ENCODE results near the gene NCEH1. TPM values are rescaled to one million over a fixed set of nuclear protein-coding genes. Genes with fewer than 3 reads are reported as not detected.
A peak's percentile ranks its signal among the peaks of the same experiment; 100 is the strongest.
"Not testable (repeated sequence)": the region's sequence is repeated elsewhere in the genome, so short reads cannot be mapped to it uniquely, and the experiment has no call there.

The NCEH1 gene
- total RNA-seq, 1 experiment from 2014 or later, result 45.2 TPM

DNA sequence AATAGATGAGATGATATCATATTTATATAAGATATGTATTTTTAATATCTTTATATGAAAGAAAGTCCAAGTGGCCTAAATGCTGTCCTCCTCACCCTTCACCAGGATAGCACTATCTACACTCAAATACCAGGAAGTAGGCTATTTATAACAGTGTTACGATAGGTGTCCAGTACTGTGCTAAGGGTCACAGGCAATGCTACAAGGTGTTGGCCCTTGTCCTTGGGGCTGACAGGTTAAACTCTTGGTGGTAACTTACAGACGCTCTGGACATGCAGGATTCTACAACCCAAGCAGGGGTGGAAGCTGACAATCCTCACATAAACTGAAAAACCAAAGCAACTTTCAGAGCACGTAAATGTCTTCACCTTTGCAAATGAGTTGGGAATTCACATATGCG lies 22.3 kb downstream of the NCEH1 start:
- in situ Hi-C loops (cut with HindIII; ENCODE audit: low pct_unique_long_range_greater_than_20kb, low sequenced_read_pairs), result no loop called here
- no peak for DNase-seq (ENCODE audit: low read depth)

DNA sequence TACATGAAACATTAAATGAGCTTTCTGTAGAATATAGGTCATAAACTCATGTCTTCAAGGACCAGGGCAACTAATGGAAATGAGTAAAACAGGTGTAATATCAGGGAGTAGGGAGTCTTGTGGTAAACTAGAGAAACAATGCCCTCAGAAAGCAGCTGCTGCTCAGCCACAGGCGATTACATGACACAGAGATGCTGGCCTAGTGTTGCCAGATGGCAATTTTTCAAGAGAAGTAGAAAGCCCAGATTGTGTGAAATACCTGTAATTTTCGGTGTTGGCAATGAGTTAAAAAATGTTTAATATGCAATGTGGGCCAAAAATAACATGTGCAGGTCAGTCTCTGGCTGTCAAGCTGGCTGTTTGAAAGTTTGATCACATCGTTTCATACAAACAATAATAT lies 23.4 kb downstream of the NCEH1 start:
- in situ Hi-C loops (cut with HindIII; ENCODE audit: low pct_unique_long_range_greater_than_20kb, low sequenced_read_pairs), result no loop called here
- DNase-seq (ENCODE audit: low read depth), result no peak

DNA sequence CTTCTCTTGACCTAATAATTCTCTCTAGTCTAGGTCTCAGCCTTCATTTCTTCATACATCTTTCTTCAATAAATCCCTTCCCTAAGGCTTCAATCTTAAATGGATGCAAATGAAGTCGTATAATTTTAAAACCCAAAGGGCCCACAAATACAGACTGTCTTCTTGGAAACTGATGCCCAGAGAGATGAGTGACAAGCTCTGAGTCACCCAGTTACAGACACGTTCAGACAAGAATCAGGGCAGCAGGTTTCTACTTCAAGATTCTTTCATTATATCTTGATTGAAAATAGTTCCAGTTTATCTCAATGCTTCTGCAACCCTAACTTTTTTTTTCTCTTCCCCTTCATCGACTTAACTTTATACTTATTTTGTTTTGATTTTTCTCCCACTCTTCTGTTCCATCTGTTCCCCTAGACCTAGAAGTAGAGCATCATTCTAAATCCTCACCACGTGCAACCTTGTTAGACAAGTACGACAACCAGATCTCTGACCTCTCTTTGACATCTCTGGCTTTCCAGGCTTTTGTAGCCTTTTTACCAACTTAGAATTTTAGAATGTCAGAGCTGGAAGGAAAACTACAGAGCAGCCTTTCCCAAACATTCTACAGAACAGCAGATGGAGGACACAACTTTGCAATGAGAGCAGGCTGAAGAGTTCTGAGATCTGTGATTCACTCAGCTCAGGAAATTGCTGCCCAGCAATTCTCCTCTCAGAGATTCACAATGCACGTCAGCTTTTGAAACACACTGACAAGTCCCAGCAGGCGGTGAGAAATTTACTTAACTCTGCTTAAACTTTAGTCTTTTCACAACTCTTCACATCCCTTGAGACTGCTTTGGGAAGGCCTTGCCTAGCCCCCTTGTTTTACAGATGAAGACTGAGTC lies 25.3 kb downstream of the NCEH1 start:
- in situ Hi-C loops (cut with HindIII; ENCODE audit: low pct_unique_long_range_greater_than_20kb, low sequenced_read_pairs), result no loop called here
- DNase-seq (ENCODE audit: low read depth), result no peak

DNA sequence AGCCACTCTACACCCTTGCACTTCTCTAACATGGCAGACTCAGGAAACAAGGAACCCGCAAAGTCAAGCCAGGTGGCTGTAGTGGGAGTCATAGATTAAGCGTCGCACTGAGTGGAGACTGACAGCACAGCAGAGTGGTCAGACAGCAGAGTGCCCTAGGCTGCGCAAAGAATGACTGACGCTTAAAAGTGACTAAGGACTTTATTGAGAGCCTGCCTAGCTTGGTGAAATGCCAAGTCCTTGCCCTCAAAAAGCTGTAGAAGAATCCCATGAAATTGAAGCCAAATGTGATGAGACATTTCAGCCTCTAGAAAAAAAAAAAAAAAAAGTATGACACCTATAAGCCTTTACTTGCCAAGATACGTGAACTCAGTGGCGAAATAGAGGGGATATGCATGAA lies 30.2 kb downstream of the NCEH1 start:
- peak; percentile 80 for DNase-seq (ENCODE audit: low read depth)
- in situ Hi-C loops (cut with HindIII; ENCODE audit: low pct_unique_long_range_greater_than_20kb, low sequenced_read_pairs), result no loop called here

DNA sequence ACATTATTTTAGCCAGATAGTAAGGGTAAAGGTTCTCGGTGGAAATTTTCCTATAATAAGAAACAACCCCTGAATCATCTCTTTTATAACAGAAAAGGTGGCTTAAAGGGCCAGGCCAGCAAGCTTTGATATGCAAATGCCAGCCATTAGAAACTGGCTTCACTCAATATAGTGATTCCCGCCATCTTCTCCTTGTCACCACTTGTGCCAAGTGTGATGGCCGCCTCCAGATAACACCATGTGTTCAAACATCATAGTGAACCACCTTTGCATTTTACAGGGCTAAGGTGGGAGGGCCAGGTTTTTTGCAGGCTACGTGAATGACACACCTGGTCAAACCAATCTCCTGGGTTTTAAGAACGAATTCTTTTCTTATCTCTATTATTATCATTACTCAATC lies 31.3 kb downstream of the NCEH1 start:
- in situ Hi-C loops (cut with HindIII; ENCODE audit: low pct_unique_long_range_greater_than_20kb, low sequenced_read_pairs), result no loop called here
- DNase-seq (ENCODE audit: low read depth), result no peak

DNA sequence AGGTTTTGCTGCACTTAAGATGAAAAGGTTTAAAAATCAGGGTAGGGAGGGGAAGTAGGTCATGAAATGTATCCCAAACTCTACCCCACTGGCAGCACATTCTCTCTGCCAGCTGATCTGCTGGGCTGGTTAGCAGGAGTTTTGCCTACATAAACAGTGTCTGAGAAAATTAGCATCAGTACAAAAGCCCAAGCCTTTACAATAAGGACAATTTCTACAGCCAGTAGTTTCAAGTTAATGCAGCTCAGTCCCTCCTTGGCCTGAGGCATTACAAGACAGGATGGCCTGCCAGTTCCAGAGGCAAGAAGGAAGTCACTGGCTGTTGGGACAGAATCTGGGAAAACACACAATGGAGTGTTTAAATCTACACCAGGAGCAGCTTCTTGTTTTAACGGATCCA lies 32.8 kb downstream of the NCEH1 start:
- peak; percentile 53 for DNase-seq (ENCODE audit: low read depth)
- in situ Hi-C loops (cut with HindIII; ENCODE audit: low pct_unique_long_range_greater_than_20kb, low sequenced_read_pairs), result no loop called here

DNA sequence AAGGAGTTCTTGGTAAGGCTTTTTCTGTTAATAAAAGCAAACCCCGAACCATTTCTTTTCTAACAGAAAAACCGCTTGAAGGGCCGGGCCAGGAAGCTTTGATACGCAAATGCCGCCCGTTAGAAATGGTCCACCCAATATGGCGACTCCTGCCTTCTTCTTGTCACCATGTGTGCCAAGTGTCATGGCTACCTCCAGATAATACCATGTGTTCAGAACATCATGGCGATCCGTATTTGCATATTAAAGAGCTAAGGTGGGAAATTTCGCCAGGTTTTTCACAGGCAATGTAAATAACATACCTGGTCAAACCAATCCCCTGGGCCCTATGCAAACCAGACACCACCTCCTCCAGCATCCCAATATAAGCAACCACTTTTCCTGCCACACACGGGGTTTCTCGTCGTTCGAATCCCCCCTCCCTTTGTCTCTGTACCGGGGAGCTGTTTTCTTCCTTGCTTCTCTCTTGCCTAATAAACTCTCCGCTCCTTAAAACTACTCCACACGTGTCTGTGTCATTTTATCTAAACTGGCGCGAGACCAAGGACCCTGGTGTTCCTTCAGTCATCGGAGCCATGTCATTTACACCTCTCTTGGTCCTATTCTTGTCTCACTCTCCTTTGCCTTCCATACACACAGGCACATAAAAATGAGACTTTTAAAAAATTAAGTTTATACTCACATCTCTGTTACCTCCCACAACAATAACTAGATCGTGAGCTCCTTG lies 34.5 kb downstream of the NCEH1 start:
- in situ Hi-C loops (cut with HindIII; ENCODE audit: low pct_unique_long_range_greater_than_20kb, low sequenced_read_pairs), result no loop called here
- DNase-seq (ENCODE audit: low read depth), result peak; percentile 22

DNA sequence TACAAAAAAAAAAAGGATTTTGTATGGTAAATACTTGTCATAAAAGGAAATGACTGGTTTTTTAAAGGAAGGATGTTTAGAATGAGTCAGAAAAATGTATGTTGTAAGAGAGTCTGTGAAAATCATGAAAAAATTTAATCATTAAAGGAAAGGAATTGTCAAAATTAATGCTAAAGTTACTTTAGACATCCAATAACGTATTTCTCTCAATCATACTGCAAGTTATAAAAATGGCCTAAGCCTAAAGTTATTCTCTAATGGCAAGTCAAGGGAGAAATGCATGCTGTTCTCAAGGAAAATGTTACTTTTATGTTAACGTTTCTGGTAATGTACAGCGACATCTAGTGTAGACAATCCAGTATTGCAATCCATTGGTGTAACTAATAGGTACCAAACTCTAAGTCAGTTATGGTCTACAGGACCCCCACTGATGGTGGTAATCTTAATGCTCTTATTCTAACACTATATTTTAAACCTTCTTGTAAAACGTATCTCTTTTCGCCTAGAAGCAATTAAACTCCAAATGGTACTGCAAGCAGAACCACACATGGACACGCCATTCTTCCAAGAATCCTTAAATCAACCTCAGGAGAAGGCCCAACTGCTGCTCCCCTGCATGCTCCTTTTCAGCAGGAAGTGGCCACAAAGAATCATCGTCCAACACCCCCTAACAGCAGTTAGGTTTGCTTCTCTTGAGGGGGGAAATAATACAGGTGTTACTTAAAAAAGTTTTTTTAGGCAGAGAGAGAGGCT lies 35.2 kb downstream of the NCEH1 start:
- in situ Hi-C loops (cut with HindIII; ENCODE audit: low pct_unique_long_range_greater_than_20kb, low sequenced_read_pairs), result no loop called here
- DNase-seq (ENCODE audit: low read depth), result peak; percentile 62

DNA sequence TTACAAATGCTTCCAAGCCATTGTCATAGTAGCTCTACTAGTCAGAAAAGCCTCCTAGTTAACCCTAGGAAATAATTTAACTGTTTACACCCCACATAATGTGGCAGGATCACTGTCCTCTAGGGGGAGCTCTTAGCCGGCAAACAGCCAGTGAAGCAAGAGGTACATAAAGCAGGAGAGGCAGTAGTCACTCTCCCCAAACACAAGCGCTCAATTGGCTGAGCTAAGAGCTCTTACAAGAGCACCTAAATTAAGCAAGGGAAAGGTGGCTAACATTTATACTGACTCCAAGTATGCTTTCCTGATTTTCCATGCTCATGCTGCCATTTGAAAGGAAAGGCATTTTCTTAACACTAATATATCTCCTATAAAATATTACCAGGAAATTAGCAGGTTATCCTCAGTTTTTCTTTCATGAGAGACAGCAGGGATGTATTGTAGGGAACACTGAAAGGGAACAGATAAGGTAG lies 37.6 kb downstream of the NCEH1 start:
- in situ Hi-C loops (cut with HindIII; ENCODE audit: low pct_unique_long_range_greater_than_20kb, low sequenced_read_pairs), result no loop called here
- peak; percentile 84 for DNase-seq (ENCODE audit: low read depth)

DNA sequence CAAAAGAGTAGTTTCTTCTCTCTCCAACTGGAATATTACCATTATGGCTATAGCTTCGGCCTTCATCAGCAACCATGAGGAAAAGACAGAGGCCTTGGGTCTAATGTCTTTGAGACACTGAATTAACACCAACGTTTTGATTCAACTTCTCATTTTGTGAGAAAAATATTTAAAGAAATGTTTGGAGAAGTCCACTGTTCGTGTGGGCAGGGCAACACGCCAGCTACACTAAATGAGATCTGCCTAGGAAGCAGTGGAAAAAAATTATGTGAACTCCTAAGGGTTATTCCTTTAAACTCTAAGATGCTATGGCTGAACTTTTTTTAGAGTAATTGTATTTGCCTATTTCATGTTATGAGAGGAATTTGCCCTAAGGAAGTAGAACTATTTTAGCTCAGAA lies 41.8 kb downstream of the NCEH1 start:
- in situ Hi-C loops (cut with HindIII; ENCODE audit: low pct_unique_long_range_greater_than_20kb, low sequenced_read_pairs), result no loop called here
- DNase-seq (ENCODE audit: low read depth), result no peak

DNA sequence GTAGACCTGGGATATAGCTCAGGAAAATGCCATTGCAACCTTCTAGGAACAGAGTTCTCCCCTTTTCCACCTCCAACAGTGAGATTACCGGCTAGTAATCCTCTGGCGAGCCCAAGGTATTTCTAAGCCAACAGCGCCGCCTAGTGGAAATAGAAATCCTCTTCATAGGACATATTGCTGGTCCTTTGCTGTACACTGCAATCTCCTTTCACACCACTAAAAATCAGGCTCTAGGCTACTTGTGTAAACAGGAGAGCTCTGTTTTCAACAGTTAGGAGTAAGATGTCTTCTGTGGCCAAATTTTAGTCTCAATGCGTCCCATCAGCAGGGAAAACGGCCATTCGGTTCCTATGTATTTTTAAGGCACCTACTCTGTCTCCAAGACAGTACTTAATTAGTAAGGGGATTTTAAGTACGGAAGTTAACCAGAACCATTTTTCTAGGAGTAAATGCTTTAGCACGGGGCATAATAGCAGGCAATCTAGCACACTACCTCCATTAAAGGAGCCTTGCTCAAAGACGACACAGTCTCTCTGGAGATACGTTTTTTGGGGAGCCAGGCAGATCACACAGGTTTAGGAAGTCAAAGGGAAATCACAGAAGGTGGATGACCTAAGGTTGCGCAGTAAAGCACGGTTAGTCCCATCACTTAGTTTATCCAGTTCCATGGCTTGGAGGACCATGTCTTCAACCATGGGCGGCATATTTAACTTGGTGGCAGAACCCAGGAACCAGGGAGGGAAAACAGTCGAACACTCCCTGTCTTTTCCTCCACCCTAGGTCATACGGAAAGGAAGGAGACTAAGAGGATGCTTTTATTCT lies 43.8 kb downstream of the NCEH1 start:
- DNase-seq (ENCODE audit: low read depth), result peak; percentile 86
- in situ Hi-C loops (cut with HindIII; ENCODE audit: low pct_unique_long_range_greater_than_20kb, low sequenced_read_pairs), result no loop called here

DNA sequence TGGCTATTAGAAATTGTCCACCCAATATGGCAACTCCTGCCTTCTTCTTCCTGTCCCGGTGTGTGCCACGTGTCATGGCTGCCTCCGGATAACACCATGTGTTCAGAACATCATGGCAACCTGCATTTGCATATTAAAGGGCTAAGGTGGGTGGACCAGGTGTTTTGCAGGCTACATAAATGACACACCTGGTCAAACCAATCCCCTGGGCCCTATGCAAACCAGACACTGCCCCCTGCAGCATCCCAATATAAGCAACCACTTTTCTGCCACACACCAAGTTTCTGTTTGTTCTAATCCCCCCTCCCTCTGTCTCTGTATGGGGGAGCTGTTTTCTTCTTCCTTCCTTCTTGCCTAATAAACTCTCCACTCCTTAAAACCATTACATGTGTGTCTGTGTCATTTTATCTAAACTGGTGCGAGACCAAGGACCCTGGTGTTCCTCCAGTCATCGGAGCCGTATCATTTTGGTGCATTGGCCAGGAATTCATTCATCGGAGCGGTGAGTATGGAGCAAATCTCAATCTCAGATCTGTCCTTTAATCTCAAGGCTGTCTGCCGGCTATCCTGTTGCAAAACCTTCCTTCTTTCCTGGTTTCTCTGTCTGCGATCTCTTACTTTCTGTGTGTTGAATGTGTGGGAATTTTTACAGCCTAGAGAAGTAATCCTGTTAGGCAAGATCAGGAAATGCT lies 44.5 kb downstream of the NCEH1 start:
- no peak for DNase-seq (ENCODE audit: low read depth)
- in situ Hi-C loops (cut with HindIII; ENCODE audit: low pct_unique_long_range_greater_than_20kb, low sequenced_read_pairs), result no loop called here

DNA sequence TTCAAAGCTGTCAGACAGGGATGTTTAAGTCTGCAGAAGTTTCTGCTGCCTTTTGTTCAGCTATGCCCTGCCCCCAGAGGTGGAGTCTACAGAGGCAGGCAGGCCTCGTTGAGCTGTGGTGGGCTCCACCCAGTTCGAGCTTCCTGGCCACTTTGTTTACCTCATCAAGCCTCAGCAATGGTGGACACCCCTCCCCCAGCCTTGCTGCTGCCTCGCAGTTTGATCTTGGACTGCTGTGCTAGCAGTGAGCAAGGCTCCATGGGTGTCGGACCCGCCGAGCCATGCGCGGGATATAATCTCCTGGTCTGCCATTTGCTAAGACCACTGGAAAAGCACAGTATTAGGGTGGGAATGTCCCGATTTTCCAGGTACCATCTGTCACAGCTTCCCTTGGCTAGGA lies 45.4 kb downstream of the NCEH1 start:
- DNase-seq (ENCODE audit: low read depth); in situ Hi-C loops (cut with HindIII; ENCODE audit: low pct_unique_long_range_greater_than_20kb, low sequenced_read_pairs): not testable (repeated sequence)

DNA sequence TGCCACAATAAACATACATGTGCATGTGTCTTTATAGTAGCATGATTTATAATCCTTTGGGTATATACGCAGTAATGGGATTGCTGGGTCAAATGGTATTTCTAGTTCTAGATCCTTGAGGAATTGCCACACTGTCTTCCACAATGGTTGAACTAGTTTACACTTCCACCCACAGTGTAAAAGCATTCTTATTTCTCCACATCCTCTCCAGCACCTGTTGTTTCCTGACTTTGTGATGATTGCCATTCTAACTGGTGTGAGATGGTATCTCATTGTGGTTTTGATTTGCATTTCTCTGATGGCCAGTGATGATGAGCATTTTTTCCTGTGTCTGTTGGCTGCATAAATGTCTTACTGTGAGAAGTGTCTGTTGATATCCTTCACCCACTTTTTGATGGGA lies 50.4 kb downstream of the NCEH1 start:
- in situ Hi-C loops (cut with HindIII; ENCODE audit: low pct_unique_long_range_greater_than_20kb, low sequenced_read_pairs); DNase-seq (ENCODE audit: low read depth): not testable (repeated sequence)

DNA sequence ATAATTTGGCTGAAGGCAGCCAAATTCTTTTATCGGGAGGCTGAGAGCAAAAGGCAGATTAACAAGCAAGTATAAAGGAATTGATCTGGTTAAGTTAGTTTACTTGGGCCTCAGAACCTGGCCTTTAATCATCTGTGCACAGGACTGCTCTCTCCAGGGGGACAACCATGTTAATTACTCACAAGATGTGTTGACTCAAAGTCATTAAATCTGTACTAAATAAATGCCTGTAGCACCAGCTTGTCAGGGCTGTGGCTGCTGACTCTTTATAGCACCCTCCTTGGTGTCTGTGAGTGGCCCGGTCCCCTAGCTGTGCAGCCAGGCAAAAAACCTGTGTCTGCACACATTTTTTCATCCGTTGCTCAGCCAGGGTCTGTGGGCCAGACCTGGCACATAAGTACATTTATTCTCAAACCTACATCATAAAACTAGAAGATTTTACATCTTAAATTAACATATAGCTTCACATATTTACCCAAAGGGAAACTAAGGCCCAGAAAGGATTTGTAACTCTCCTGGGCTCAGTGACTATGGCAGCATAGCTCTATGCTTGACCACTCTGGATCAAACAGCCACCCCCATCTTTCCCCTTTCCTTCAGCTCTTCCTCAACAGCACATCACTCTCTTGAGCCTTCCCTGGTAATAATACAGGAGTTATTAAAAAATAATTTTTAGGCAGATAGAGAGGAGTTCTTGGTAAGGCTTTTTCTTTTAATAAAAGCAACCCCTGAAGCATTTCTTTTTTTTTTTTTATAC lies 51.4 kb downstream of the NCEH1 start:
- DNase-seq (ENCODE audit: low read depth), result peak; percentile 94
- in situ Hi-C loops (cut with HindIII; ENCODE audit: low pct_unique_long_range_greater_than_20kb, low sequenced_read_pairs), result no loop called here

DNA sequence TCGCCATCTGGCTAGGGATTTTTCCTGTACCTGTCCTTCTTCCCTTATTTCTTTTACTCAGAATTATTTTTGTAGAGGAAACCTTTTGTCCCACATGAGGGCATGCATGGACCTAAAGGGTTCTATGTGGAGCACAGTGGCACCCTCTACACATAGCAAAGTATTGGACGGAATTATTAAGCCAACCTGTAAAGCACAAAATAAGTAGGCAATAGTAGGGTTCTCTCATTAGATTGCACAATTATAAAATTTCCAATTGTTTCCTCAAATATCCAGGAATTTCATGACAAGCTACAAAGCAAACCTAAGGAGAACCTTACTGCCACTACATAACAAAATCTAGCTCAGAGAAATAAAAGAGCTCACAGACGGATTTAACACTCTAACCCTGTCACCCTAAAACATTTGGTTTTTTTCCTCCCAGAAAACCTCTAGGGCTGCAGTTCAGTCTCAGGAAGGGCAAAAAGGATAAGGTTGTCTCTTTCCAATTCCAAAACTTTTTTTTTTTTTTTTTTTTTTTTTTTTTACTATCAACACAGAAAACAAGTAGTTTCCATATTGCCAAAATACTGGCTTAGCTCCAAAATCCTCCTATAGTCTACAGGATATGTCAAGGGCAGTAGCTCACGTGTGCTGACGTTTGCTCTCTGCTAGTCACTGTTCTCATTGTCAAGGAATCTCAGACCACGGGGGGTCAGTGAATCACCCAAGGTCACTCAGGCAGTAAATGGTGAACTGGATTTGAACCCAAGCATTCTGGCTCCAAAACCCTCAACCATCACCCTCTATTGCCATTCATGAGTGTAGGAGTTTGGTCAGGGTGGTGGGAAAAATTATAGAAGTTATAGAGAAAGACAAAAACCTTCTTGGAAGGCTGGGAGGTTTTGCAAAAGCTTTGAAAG lies 52.3 kb downstream of the NCEH1 start:
- in situ Hi-C loops (cut with HindIII; ENCODE audit: low pct_unique_long_range_greater_than_20kb, low sequenced_read_pairs), result no loop called here
- peak; percentile 98 for DNase-seq (ENCODE audit: low read depth)

All from Caki2 (cell line).